ES-I3 (cell line): Measurements from ENCODE around the gene SPTBN1.
"Not testable (repeated sequence)": the region's sequence is repeated elsewhere in the genome, so short reads cannot be mapped to it uniquely, and the experiment has no call there.

Source experiments
- H3K36me3 ChIP-seq: 2 replicates; pipeline ENCODE4 v1.6.1; 2013; ENCODE audit warnings: mild to moderate bottlenecking, low read length, control low read depth, moderate library complexity; ENCODE audit not compliant: insufficient read depth
- H3K4me1 ChIP-seq: 2 replicates; pipeline ENCODE4 v1.6.1; 2013; ENCODE audit warnings: mild to moderate bottlenecking, control low read depth, low read length; ENCODE audit not compliant: insufficient read depth
- H3K9ac ChIP-seq: 2 replicates; pipeline ENCODE4 v1.6.1; 2013; ENCODE audit warnings: low read depth, mild to moderate bottlenecking, low read length, moderate library complexity
- H3K9me3 ChIP-seq: 2 replicates; pipeline ENCODE4 v1.6.1; 2013; ENCODE audit warnings: mild to moderate bottlenecking, low read length, moderate library complexity; ENCODE audit not compliant: control insufficient read depth, insufficient read depth

Gene SPTBN1

DNA sequence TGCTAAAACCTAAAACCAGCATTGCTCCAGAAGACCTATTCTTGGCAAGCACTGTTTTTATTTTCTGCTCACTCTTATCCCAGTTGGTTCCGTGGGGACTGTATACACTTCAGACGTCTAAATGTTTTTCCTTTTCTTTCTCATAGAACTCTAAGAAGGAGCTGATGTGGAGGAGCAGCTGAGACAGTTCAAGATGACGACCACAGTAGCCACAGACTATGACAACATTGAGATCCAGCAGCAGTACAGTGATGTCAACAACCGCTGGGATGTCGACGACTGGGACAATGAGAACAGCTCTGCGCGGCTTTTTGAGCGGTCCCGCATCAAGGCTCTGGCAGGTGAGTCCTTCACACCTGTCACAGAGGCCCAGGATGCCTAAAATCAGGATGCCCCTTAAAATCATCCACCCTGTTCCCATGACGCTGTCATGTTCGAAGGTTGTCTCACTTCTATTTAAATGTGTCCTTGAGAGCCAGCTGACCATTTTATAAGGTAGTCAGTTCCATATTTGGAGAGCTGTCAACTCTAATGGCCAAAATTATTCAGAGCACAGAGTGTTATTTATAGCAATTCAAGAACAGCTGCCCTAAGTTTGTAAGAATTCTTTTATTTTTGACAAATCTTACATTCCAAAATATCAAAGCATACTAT, 70.2 kb downstream of the SPTBN1 start:
- H3K9ac ChIP-seq, result no peak overlapping the region
- H3K9me3 ChIP-seq, result no peaks in the 10 kb centered on the region
- peaks cover 9% of the 10 kb centered on the region; the same call in 1 of the 2 replicates for H3K4me1 ChIP-seq
- H3K36me3 ChIP-seq, result no peaks in the 10 kb centered on the region

DNA sequence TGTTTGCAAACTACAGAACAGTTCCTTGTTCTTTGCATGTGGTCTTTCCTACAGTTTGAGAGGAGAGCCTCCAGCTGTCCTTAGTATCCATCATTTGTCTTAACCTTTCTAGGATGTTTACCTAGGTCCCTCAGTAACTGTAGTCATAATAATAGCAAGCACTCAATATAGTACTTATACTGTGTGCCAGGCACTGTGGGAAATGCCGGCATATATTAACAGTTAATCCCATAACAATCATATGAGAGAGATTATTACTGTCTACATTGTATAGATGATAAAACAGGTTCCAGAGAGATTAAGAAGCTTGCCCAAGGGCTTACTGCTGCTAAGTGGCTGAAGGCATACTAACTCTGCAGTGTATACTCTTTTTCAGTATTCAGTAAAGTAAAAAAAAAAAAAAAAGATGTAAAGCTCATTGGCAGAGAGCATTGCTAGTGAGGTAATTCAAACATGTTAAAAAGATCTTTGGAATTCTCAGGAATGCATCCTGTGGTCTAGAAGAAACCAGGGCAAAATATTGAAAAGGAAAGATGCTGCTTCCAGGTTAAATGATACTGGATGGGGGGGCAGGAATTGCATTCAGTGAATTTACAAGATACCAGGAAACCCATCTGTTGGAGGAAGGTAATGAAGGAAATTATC, 72.3 kb downstream of the SPTBN1 start:
- Histone ChIP-seq H3K9me3 (no peaks in the 10 kb centered on the region), H3K9ac (no peak overlapping the region), H3K4me1 (peaks cover 6% of the 10 kb centered on the region; the same call in 1 of the 2 replicates), H3K36me3 (no peaks in the 10 kb centered on the region)

DNA sequence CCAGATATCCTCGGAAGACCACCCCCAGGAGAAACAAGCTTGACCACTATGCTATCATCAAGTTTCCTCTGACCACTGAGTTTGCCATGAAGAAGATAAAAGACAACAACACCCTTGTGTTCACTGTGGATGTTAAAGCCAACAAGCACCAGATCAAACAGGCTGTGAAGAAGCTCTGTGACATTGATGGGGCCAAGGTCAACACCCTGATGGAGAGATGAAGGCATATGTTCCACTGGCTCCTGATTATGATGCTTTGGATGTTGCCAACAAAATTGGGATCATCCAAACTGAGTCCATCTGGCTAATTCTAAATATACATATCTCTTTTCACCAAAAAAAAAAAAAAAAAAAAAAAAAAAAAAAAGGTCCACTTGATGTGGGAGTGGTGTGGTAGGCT, 73.4 kb downstream of the SPTBN1 start:
- H3K4me1 ChIP-seq, H3K9me3 ChIP-seq, H3K36me3 ChIP-seq, H3K9ac ChIP-seq: not testable (repeated sequence)

DNA sequence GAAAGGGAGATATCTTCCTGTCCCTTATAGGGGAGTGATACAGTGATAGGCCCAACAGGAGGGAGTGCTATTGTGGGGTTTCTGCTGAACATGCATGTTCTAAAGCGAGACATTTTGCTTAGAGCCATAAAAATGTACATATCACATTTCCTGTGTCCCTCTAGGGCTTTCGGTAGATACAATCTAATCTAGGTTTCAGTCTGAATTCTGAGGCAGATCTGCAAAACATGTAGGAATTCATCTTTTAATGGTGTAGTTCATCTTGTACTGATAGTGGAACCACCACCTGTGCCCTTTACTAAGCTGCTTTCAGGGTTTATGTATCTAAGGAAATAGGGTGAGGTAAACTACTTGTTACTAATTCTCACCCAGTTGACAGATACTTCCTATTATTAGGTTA, 73.8 kb downstream of the SPTBN1 start:
- Histone ChIP-seq H3K4me1 (no peaks in the 10 kb centered on the region), H3K36me3 (no peaks in the 10 kb centered on the region), H3K9me3 (no peaks in the 10 kb centered on the region), H3K9ac (no peak overlapping the region)

DNA sequence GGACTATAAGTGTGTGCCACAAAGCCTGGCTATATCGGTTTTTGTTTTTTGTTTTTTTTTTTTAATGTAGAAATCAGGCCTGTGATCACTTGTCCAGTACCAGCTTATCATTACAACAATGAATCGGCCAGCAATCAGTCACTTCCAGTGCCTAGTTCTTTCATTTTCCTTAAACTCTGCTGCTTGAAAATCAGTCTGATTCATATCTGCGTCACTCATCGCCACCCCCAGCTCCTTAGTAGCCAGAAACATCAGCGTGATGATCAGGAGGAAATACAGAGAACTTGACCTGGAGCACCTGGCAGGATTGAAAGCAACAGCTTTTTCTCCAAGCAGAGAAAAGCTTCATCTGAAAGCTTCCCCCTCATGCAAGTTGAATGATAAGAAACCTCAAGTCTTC, 75.4 kb downstream of the SPTBN1 start:
- H3K9me3 ChIP-seq, result no peaks in the 10 kb centered on the region
- no peak overlapping the region for H3K9ac ChIP-seq
- no peaks in the 10 kb centered on the region for H3K36me3 ChIP-seq
- H3K4me1 ChIP-seq, result no peaks in the 10 kb centered on the region

DNA sequence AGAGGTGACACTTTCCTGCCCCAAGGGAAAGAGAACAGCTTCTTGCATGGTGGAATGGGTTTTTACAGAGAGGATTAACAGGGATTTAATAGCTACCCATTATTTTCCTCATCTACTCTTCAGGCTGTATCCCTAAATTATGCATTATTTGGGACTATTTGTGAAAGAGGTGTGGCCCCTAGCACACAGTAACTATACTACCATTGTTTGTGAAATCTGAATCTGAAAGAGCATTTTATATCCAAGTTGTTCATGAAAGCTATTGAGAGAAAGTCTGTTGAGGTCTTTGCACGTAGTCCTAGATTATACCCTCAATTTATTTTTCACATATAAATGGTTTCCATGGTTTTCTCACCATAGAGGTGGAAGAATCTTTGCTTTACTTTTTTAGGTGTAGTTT, 78.1 kb downstream of the SPTBN1 start:
- H3K36me3 ChIP-seq, result no peaks in the 10 kb centered on the region
- no peak overlapping the region for H3K9ac ChIP-seq
- no peaks in the 10 kb centered on the region for H3K4me1 ChIP-seq
- no peaks in the 10 kb centered on the region for H3K9me3 ChIP-seq

DNA sequence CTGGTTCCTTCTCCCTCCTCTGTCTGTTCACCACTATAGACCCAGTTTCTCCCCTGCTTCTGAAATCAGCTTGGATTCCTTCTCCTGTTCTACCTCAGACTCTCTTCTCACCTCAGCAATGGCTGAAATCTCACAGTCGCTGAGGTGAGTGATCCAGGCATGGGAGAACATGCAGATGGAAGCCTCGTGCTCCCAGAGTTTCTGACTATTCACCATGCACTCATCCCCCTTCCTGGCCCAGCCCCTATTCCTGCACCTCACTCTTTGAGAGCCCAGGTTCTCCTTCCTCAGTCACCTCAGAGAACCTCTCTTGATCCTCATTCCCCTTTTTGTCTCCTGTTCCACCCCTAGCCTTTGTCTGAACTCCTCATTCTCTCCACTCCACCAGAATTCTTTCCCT, 78.5 kb downstream of the SPTBN1 start:
- Histone ChIP-seq H3K9me3 (no peaks in the 10 kb centered on the region), H3K36me3 (no peaks in the 10 kb centered on the region), H3K4me1 (no peaks in the 10 kb centered on the region), H3K9ac (no peak overlapping the region)

DNA sequence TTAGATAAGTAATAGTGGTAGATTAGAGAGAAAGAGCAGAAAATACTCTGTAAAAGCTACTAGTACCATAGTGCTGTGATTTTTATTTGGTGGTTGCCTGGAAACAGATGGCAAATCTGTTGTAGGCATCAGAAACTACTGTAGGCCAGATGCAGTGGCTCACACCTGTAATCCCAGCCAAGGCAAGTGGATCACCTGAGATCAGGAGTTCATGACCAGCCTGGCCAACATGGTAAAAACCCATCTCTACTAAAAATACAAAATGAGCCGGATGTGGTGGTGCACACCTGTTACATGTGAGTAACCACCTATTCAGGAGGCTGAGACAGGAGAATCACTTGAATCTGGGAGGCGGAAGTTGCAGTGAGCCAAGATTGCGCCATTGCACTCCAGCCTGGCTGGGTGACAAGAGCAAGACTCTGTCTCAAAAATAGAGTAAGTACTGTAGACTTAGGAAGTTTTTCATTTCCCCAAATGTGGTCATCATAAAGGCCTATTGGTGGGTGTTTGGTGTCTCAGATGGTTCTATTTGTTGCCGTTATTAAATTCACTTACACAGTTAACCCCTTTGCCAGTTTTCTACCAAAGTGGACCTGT, 79.6 kb downstream of the SPTBN1 start:
- Histone ChIP-seq H3K9ac (no peak overlapping the region), H3K4me1 (no peaks in the 10 kb centered on the region), H3K9me3 (no peaks in the 10 kb centered on the region), H3K36me3 (no peaks in the 10 kb centered on the region)

DNA sequence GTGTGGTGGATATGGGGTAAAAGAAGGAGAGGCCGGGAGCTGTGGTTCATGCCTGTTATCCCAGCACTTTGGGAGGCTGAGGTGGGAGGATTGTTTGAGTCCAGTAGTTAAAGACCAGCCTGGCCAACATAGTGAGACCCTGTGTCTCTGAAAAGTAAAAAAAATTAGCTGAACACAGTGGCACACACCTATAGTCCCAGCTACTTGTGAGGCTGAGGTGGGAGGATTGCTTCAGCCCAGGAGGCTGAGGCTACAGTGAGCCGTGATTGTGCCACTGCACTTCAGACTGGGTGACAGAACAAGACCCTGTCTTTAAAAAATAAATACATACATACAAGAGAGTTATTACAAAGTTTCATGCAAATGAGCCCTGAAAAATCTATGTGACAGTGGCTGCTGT, 80.6 kb downstream of the SPTBN1 start:
- H3K9ac ChIP-seq, result no peak overlapping the region
- H3K4me1 ChIP-seq, result no peaks in the 10 kb centered on the region
- no peaks in the 10 kb centered on the region for H3K9me3 ChIP-seq
- H3K36me3 ChIP-seq, result no peaks in the 10 kb centered on the region

DNA sequence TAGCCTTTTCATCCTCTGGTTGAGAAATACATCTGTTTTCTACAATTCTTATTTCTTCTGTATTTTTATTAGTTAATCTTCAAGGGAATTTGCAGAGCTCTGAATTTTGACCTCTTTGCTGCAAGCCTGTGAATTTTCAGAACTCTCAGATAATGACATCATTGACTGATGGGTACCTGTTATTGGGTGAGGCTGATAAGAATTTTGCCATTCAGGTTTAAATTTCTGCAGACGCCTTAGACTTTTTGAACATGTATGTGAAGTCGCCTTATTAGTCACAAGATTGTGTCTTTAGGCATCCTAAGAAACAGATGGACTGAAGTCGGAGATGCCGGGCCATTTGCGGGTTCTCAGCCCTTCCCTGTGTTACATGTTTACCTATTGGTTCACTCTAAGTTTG, 82.4 kb downstream of the SPTBN1 start:
- Histone ChIP-seq H3K36me3 (no peaks in the 10 kb centered on the region), H3K4me1 (no peaks in the 10 kb centered on the region), H3K9me3 (no peaks in the 10 kb centered on the region), H3K9ac (no peak overlapping the region)

DNA sequence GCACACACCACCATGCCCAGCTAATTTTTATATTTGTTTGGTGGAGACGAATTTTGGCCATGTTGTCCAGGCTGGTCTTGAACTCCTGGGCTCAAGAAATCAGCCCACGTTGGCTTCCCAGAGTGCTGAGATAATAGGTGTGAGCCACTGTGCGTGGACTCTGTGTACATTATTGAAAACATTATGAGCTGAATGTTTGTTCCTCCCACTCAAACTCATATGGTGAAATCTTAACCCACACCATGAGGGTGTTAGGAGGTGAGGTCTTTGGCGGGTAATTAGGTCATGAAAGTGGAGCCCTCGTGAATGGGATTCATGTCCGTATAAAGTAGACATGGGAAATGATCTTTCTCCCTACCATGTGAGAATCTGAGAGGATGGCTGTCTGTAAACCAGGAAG, 83.6 kb downstream of the SPTBN1 start:
- Histone ChIP-seq H3K9me3 (no peaks in the 10 kb centered on the region), H3K9ac (no peak overlapping the region), H3K36me3 (no peaks in the 10 kb centered on the region), H3K4me1 (no peaks in the 10 kb centered on the region)

DNA sequence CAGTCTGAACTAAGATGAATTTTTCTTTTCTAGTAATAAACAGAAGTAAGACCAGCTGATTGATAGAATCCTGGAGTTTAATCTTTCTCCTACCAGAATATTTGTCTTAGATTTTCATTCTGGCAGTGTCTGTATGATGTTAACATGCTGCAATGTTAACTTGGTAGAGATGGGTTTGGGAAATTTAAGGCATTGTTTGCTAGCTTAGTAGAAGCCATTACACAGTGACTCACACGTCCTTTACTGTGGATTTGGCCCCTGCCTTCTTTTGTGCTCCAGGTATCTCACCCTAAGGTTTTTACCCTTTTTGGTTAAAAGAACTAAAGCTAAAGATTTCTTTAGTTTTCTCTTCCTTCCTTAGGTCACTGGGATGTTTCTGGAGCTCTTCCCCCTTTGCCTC, 84.1 kb downstream of the SPTBN1 start:
- Histone ChIP-seq H3K36me3 (no peaks in the 10 kb centered on the region), H3K4me1 (no peaks in the 10 kb centered on the region), H3K9me3 (no peaks in the 10 kb centered on the region), H3K9ac (no peak overlapping the region)

DNA sequence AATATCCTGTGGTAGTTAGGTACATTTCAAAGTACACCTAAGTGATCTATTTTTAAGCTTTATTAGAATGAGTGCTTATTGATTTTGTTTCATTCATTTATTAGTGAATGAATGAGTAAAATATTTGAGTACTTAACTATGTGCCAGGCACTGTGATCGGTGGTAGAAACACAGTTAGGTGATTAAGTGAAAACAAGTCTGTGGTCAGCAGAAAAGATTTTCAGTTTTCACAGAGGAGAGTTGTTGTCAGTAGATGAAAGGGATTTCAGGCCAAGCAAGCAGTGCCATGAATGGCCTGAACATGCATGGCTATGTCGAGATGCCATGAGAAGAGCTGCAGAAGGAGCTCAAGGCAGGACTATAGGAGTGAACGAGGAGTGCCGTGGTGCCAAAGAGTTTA, 85.9 kb downstream of the SPTBN1 start:
- no peak overlapping the region for H3K9ac ChIP-seq
- H3K36me3 ChIP-seq, result no peaks in the 10 kb centered on the region
- H3K4me1 ChIP-seq, result no peaks in the 10 kb centered on the region
- H3K9me3 ChIP-seq, result no peaks in the 10 kb centered on the region

DNA sequence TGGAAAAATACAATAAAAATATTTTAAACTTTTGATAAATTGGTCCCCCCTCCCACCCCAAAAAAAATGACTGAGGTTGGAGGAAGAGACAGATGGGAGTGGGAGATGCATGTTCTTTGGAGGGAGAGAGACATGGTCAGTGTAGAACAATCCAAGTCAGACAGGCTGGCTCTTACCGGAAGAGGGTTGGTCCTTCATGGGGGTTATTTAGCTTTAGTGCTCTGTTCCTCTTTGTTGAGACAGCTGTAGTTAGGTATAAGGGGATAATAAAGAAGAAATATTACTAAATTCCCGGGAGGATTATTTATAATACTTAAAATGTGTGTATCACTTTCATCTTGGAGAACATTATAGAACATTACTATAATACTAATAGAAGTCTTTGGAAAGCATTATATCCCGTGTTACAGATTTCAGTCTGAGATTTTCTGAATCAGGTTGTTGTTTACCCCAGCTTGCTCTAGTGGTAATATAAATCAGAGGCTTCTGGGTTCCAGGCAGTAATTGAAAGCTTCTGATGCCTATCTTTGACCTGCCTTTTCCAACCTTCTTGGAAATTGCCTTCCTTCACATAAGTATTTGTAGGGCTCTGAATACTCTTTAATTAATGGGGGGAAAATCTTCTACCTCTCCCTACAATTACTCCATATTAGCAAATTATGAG, 87.7 kb downstream of the SPTBN1 start:
- H3K4me1 ChIP-seq, result no peaks in the 10 kb centered on the region
- H3K9me3 ChIP-seq, result no peaks in the 10 kb centered on the region
- no peak overlapping the region for H3K9ac ChIP-seq
- H3K36me3 ChIP-seq, result no peaks in the 10 kb centered on the region
